Trophoblast cell (in vitro differentiated cells and primary cell): ENCODE data around the gene SAAL1.
A peak's percentile ranks its signal among the peaks of the same experiment; 100 is the strongest.
"Not testable (repeated sequence)": the region's sequence is repeated elsewhere in the genome, so short reads cannot be mapped to it uniquely, and the experiment has no call there.

ENCODE experiments used
- DNase-seq, 2 donors: peaks; one replicate each; pipeline ENCODE4 v3.0.0-alpha.2; 2016
- H2AFZ ChIP-seq: 2 replicates; pipeline ENCODE4 v1.6.1; 2013; ENCODE audit warnings: low read length, moderate library complexity, mild to moderate bottlenecking; ENCODE audit not compliant: insufficient read depth, poor library complexity
- H2AK5ac ChIP-seq: 2 replicates; pipeline ENCODE4 v1.6.1; 2013; ENCODE audit warnings: mild to moderate bottlenecking, low read length
- H2BK120ac ChIP-seq: 2 replicates; pipeline ENCODE4 v1.6.1; 2013; ENCODE audit warnings: low read length, mild to moderate bottlenecking, moderate library complexity; ENCODE audit not compliant: insufficient read depth, poor library complexity
- H2BK12ac ChIP-seq: 2 replicates; pipeline ENCODE4 v1.6.1; 2013; ENCODE audit warnings: mild to moderate bottlenecking, low read length, moderate library complexity
- H2BK5ac ChIP-seq: 2 replicates; pipeline ENCODE4 v1.6.1; 2013; ENCODE audit warnings: low read length, low read depth, moderate library complexity, mild to moderate bottlenecking; ENCODE audit not compliant: poor library complexity
- H3K14ac ChIP-seq: 2 replicates; pipeline ENCODE4 v1.6.1; 2013; ENCODE audit warnings: mild to moderate bottlenecking, low read length
- H3K18ac ChIP-seq: 2 replicates; pipeline ENCODE4 v1.6.1; 2013; ENCODE audit warnings: mild to moderate bottlenecking, low read length
- H3K23ac ChIP-seq: 2 replicates; pipeline ENCODE4 v1.6.1; 2013; ENCODE audit warnings: low read length
- H3K27ac ChIP-seq: 2 replicates; pipeline ENCODE4 v1.5.1; 2013; ENCODE audit warnings: low read depth, mild to moderate bottlenecking, inconsistent platforms, low read length, moderate library complexity
- H3K27me3 ChIP-seq: 2 replicates; pipeline ENCODE4 v1.6.1; 2013; ENCODE audit warnings: inconsistent platforms, mild to moderate bottlenecking, low read length, moderate library complexity; ENCODE audit not compliant: insufficient read depth
- H3K36me3 ChIP-seq, 2 experiments: 1 replicate in 1 of 2; 2 replicates in 1 of 2; pipeline ENCODE4 v1.6.1; 2013; ENCODE audit warnings: low read length in 2 of 2, mild to moderate bottlenecking in 2 of 2, moderate library complexity in 1 of 2; ENCODE audit not compliant: insufficient read depth in 2 of 2, control insufficient read depth in 1 of 2
- H3K4ac ChIP-seq: 2 replicates; pipeline ENCODE4 v1.6.1; 2013; ENCODE audit warnings: low read depth, mild to moderate bottlenecking, low read length, moderate library complexity
- H3K4me1 ChIP-seq, 2 experiments: 1 replicate in 1 of 2; 2 replicates in 1 of 2; pipeline ENCODE4 v1.6.1; 2013; ENCODE audit warnings: low read length in 2 of 2, mild to moderate bottlenecking in 2 of 2, moderate library complexity in 1 of 2; ENCODE audit not compliant: insufficient read depth in 2 of 2, control insufficient read depth in 1 of 2
- H3K4me2 ChIP-seq: 2 replicates; pipeline ENCODE4 v1.6.1; 2013; ENCODE audit warnings: inconsistent platforms, mild to moderate bottlenecking, low read length, moderate library complexity
- H3K4me3 ChIP-seq: 2 replicates; pipeline ENCODE4 v1.5.1; 2013; ENCODE audit warnings: mild to moderate bottlenecking, low read depth, low read length, inconsistent platforms
- H3K79me1 ChIP-seq: one replicate; pipeline ENCODE4 v1.6.1; 2013; ENCODE audit warnings: low read length
- H3K79me2 ChIP-seq: 2 replicates; pipeline ENCODE4 v1.6.1; 2013; ENCODE audit warnings: low read length, mild to moderate bottlenecking; ENCODE audit not compliant: control insufficient read depth, insufficient read depth, poor library complexity
- H3K9ac ChIP-seq: 2 replicates; pipeline ENCODE4 v1.6.1; 2013; ENCODE audit warnings: mild to moderate bottlenecking, low read length
- H3K9me3 ChIP-seq: 2 replicates; pipeline ENCODE4 v1.6.1; 2013; ENCODE audit warnings: low read depth, mild to moderate bottlenecking, control low read depth, inconsistent platforms, low read length; ENCODE audit not compliant: insufficient read depth
- H4K12ac ChIP-seq: 2 replicates; pipeline ENCODE4 v1.6.1; 2013; ENCODE audit warnings: low read depth, mild to moderate bottlenecking, low read length, moderate library complexity
- H4K8ac ChIP-seq: 2 replicates; pipeline ENCODE4 v1.6.1; 2013; ENCODE audit warnings: low read depth, mild to moderate bottlenecking, low read length, moderate library complexity
- H4K91ac ChIP-seq: one replicate; pipeline ENCODE4 v1.6.1; 2013; ENCODE audit warnings: low read depth, mild to moderate bottlenecking, low read length, moderate library complexity
- WGBS: extraction: QIAGEN DNeasy Blood & Tissue Kit; methylation state at CpG from one replicate; pipeline ENCODE4 v1.1.7; 2013; ENCODE audit warnings: missing lambda C conversion rate; ENCODE audit not compliant: insufficient read length, insufficient coverage; ENCODE audit errors: extremely low coverage; 5-methylcytosine and 5-hydroxymethylcytosine counted together

The SAAL1 gene

DNA sequence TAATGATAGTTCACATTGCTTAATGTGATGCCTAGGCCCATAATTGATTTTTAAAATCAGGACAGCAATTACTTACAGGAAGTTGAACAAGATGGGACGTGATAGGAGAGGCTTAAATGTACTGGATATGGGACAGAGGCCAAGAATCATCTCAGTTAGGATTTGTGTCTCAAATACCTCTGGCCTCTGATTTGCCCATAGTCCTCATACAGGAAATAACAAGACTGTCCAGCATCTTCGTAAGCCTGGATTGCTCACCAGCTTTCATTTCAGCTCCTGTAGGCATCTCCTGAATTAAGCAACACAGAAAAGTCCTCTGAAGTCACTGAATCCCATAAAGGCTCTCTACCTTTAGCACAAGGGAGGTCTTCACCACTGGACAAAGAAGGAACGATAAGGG is 26.5 kb upstream of the SAAL1 start, which contains the start of gene MRGPRX3:
TSS of gene MRGPRX3 (plus strand) at position 231 of the 400 bp plus-strand sequence. CDS start 4,632 bp downstream, outside the sequence.
- H3K4me2 ChIP-seq: no peak within 1 kb of the TSS
- no peak within 1 kb of the TSS for H3K23ac ChIP-seq
- no peaks in the 10 kb centered on the region for H3K36me3 ChIP-seq
- H2BK5ac ChIP-seq: no peak within 1 kb of the TSS
- no peak within 1 kb of the TSS for H2AK5ac ChIP-seq
- no peak within 1 kb of the TSS for H4K91ac ChIP-seq
- H3K4ac ChIP-seq: no peak within 1 kb of the TSS
- H4K8ac ChIP-seq: no peak within 1 kb of the TSS
- no peaks in the 10 kb centered on the region for H3K79me2 ChIP-seq
- H3K18ac ChIP-seq: no peak within 1 kb of the TSS
- H3K9ac ChIP-seq: no peak within 1 kb of the TSS
- no peak within 1 kb of the TSS for H2BK120ac ChIP-seq
- H3K79me1 ChIP-seq: no peaks in the 10 kb centered on the region
- no peak for DNase-seq
- H3K27me3 ChIP-seq: no peaks in the 10 kb centered on the region
- no peak within 1 kb of the TSS for H2AFZ ChIP-seq
- no peak within 1 kb of the TSS for H3K27ac ChIP-seq
- H3K14ac ChIP-seq: no peak within 1 kb of the TSS
- H3K4me1 ChIP-seq: no peaks in the 10 kb centered on the region
- H4K12ac ChIP-seq: no peak within 1 kb of the TSS
- H3K4me3 ChIP-seq: no peak within 1 kb of the TSS
- WGBS: no CpG with 5 or more reads among the region's 3 CpGs
- no peak within 1 kb of the TSS for H2BK12ac ChIP-seq
- peaks cover 7% of the 10 kb centered on the region for H3K9me3 ChIP-seq

- not testable (repeated sequence) for DNase-seq, H3K23ac ChIP-seq, H2BK120ac ChIP-seq, H3K9ac ChIP-seq, H3K4me3 ChIP-seq, H2BK5ac ChIP-seq, H2AK5ac ChIP-seq, H3K27me3 ChIP-seq, H3K4me2 ChIP-seq, H4K91ac ChIP-seq, H3K9me3 ChIP-seq, H4K12ac ChIP-seq, H3K4me1 ChIP-seq, H3K27ac ChIP-seq, H3K36me3 ChIP-seq, H2BK12ac ChIP-seq, H2AFZ ChIP-seq, H3K79me1 ChIP-seq, H3K14ac ChIP-seq, H3K79me2 ChIP-seq, H3K18ac ChIP-seq, H3K4ac ChIP-seq, H4K8ac ChIP-seq
- no CpG with 5 or more reads among the region's 4 CpGs for WGBS
Measured at GRCh38 chr11:18131115-18131514, 25.2 kb upstream of the SAAL1 start.

- no CpG with 5 or more reads among the region's 20 CpGs for WGBS
- DNase-seq: not testable (repeated sequence)
Measured at GRCh38 chr11:18121331-18121828, 15.5 kb upstream of the SAAL1 start.

GRCh38 chr11:18115360-18116127 is 9.7 kb upstream of the SAAL1 start:
- Histone ChIP-seq H3K9ac (no peak overlapping the region), H3K9me3 (no peaks in the 10 kb centered on the region), H3K4me3 (peak overlapping the region; percentile 14), H3K18ac (no peak overlapping the region), H2AFZ (no peak overlapping the region), H3K79me2 (no peaks in the 10 kb centered on the region), H2BK120ac (no peak overlapping the region), H3K27ac (no peak overlapping the region), H4K91ac (no peak overlapping the region), H2AK5ac (no peak overlapping the region), H2BK5ac (no peak overlapping the region), H2BK12ac (no peak overlapping the region), H4K12ac (no peak overlapping the region), H3K23ac (no peak overlapping the region), H3K4me2 (no peak overlapping the region), H3K4me1 (no peaks in the 10 kb centered on the region), H3K14ac (no peak overlapping the region), H3K27me3 (peaks cover 2% of the 10 kb centered on the region), H3K4ac (no peak overlapping the region), H3K36me3 (no peaks in the 10 kb centered on the region), H3K79me1 (no peaks in the 10 kb centered on the region), H4K8ac (no peak overlapping the region)
- WGBS: no CpG with 5 or more reads among the region's 9 CpGs
- peak; percentile 9 to 67 for DNase-seq

More at GRCh38 chr11:18121331-18121828, 15.5 kb upstream of the SAAL1 start:
- H2AK5ac ChIP-seq, H2BK5ac ChIP-seq, H3K36me3 ChIP-seq, H2BK120ac ChIP-seq, H3K9ac ChIP-seq, H2AFZ ChIP-seq, H3K27me3 ChIP-seq, H4K8ac ChIP-seq, H3K4me1 ChIP-seq, H3K27ac ChIP-seq, H4K12ac ChIP-seq, H2BK12ac ChIP-seq, H3K4me3 ChIP-seq, H3K4ac ChIP-seq, H3K4me2 ChIP-seq, H4K91ac ChIP-seq, H3K79me1 ChIP-seq, H3K79me2 ChIP-seq, H3K18ac ChIP-seq, H3K9me3 ChIP-seq, H3K23ac ChIP-seq, H3K14ac ChIP-seq: not testable (repeated sequence)
